Loucy (cell line): ENCODE measurements around the gene L1CAM.
"Not testable (repeated sequence)": the region's sequence is repeated elsewhere in the genome, so short reads cannot be mapped to it uniquely, and the experiment has no call there.

ENCODE experiments used
- H2AFZ ChIP-seq: fragments of 200-600 bp; sonication (generic); 2 replicates; pipeline ENCODE4 v1.6.0; 2016; ENCODE audit warnings: antibody characterized with exemption, mild to moderate bottlenecking, low read length, moderate library complexity
- H3F3A ChIP-seq: fragments of 200-600 bp; 2 replicates; pipeline ENCODE4 v1.6.0; 2016; ENCODE audit warnings: antibody characterized with exemption, low read depth, mild to moderate bottlenecking
- H3K27me3 ChIP-seq: fragments of 200-600 bp; sonication (generic); 2 replicates; pipeline ENCODE4 v1.6.1; 2014; ENCODE audit warnings: low read length, mild to moderate bottlenecking; ENCODE audit not compliant: insufficient read depth, poor library complexity, severe bottlenecking
- H3K36me3 ChIP-seq: fragments of 200-600 bp; sonication (generic); 2 replicates; pipeline ENCODE4 v1.6.1; 2016; ENCODE audit warnings: low read length; ENCODE audit not compliant: insufficient read depth
- H3K4me1 ChIP-seq: fragments of 200-600 bp; sonication (generic); 2 replicates; pipeline ENCODE4 v1.5.1; 2014; ENCODE audit warnings: low read length, mild to moderate bottlenecking; ENCODE audit not compliant: insufficient read depth, poor library complexity, severe bottlenecking
- H3K4me2 ChIP-seq: fragments of 200-600 bp; sonication (generic); 2 replicates; pipeline ENCODE4 v1.6.0; 2014; ENCODE audit warnings: antibody characterized with exemption, low read length, low read depth, mild to moderate bottlenecking; ENCODE audit not compliant: poor library complexity, severe bottlenecking
- H3K4me3 ChIP-seq: fragments of 200-600 bp; sonication (generic); 2 replicates; pipeline ENCODE4 v1.5.1; 2014; ENCODE audit warnings: low read length, mild to moderate bottlenecking, mixed read lengths; ENCODE audit not compliant: poor library complexity, severe bottlenecking
- H3K79me2 ChIP-seq: fragments of 200-600 bp; sonication (generic); 2 replicates; pipeline ENCODE4 v1.6.1; 2014; ENCODE audit warnings: low read length; ENCODE audit not compliant: insufficient read depth
- H3K9ac ChIP-seq: fragments of 200-600 bp; sonication (generic); 2 replicates; pipeline ENCODE4 v1.6.0; 2014; ENCODE audit warnings: mild to moderate bottlenecking, low read depth, low read length, moderate library complexity; ENCODE audit not compliant: poor library complexity, severe bottlenecking
- H3K9me2 ChIP-seq: fragments of 200-600 bp; sonication (generic); replicated peaks from 2 replicates; pipeline ENCODE4 v1.6.1; 2016; ENCODE audit warnings: low read depth, low read length, mixed read lengths
- H3K9me3 ChIP-seq: fragments of 200-600 bp; sonication (generic); 2 replicates; pipeline ENCODE4 v1.6.1; 2014; ENCODE audit warnings: mild to moderate bottlenecking, antibody characterized with exemption, low read length, low read depth; ENCODE audit not compliant: insufficient read depth
- H4K20me1 ChIP-seq: fragments of 200-600 bp; sonication (generic); 2 replicates; pipeline ENCODE4 v1.6.0; 2014; ENCODE audit warnings: antibody characterized with exemption, low read length, mild to moderate bottlenecking; ENCODE audit not compliant: insufficient read depth, poor library complexity, severe bottlenecking
- CTCF ChIP-seq: fragments of 200-600 bp; sonication (generic); conservative IDR thresholded peaks from 2 replicates; pipeline ENCODE4 v1.5.1; 2014; ENCODE audit warnings: mild to moderate bottlenecking, antibody characterized with exemption, low read length
- EZH2phosphoT487 ChIP-seq: fragments of 200-600 bp; IDR thresholded peaks from 2 replicates; pipeline ENCODE4 v1.6.1; 2018; ENCODE audit warnings: antibody characterized with exemption, mild to moderate bottlenecking, moderate library complexity, borderline replicate concordance

L1CAM gene

DNA sequence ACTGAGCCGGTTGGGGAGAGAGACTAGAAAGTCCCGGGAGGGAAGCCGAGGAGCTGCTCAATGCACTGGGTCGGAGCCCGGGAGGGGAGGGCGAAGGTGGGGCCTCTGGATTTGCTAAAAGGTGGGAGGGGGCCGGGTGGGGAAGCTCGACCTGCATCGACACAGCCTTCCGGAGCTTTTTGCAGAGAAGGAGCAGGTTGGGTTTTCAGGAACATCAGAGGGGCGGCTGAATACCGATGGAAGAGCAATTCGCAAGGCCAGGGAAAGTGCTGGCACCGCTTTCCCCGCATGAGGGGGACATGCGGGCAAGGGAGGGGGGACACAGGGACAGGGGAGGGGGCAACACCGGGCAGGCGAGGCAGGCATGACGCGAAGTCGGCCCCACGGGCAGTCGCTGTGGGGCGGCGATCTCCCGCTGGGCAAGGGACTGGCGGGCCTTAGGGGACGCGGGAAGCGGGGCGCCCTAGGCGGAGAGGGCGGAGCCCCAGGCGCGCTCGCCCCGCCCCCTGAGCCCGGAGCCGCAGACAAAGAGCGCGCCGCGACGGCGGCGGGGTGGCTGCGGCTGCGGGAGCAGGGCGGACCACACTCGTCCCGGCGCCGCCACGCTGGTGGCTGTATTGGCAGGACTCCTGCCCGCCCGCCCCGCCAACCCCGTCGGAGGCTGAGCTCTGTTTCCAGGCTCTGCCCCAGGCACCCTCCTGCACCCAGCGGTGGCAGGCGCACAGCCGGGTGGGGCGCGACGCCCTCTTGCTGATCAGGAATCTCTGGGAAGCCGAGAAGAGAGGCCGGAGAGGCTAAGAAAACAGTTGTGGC, 67.2 kb downstream of the L1CAM start:
- H4K20me1 ChIP-seq, result no peaks in the 10 kb centered on the region
- H3K36me3 ChIP-seq, result no peaks in the 10 kb centered on the region
- no peak overlapping the region for H3K4me3 ChIP-seq
- no peaks in the 10 kb centered on the region for H3K9me3 ChIP-seq
- H3F3A ChIP-seq, result no peaks in the 10 kb centered on the region
- H3K79me2 ChIP-seq, result no peaks in the 10 kb centered on the region
- H3K27me3 ChIP-seq, result no peaks in the 10 kb centered on the region
- H3K9me2 ChIP-seq, result no peaks in the 10 kb centered on the region
- no peak for TF ChIP-seq CTCF
- TF ChIP-seq EZH2phosphoT487, result no peak
- H3K9ac ChIP-seq, result no peak overlapping the region
- H2AFZ ChIP-seq, result no peak overlapping the region
- H3K4me1 ChIP-seq, result peaks cover 27% of the 10 kb centered on the region
- H3K4me2 ChIP-seq, result no peak overlapping the region

DNA sequence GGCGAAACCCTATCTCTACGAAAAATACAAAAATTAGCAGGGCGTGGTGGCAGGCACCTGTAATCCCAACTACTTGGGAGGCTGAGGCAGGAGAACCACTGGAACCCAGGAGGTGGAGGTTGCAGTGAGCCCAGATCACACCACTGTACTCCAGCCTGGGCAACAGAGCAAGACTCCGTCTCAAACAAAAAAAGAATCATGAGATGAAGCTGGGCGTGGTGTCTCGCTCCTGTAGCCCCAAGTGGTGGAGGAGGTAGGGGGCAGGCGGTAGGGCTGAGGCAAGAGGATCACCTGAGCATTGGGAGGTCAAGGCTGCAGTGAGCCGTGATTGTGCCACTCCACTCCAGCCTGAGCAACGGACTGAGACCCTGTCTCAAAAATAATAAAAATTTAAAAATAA, 67.9 kb downstream of the L1CAM start:
- H3K4me2 ChIP-seq, H3K4me3 ChIP-seq, H3K9me2 ChIP-seq, H3K9me3 ChIP-seq, H3K9ac ChIP-seq, H4K20me1 ChIP-seq, H3K27me3 ChIP-seq, H3F3A ChIP-seq, H3K79me2 ChIP-seq, H3K36me3 ChIP-seq, H2AFZ ChIP-seq: not testable (repeated sequence)
- H3K4me1 ChIP-seq, result peaks cover 24% of the 10 kb centered on the region

GRCh38 chrX:153816831-153817690, 68.9 kb downstream of the L1CAM start:
- Histone ChIP-seq H3K27me3 (no peaks in the 10 kb centered on the region), H3K36me3 (no peaks in the 10 kb centered on the region), H3F3A (no peaks in the 10 kb centered on the region), H3K4me1 (peaks cover 18% of the 10 kb centered on the region), H4K20me1 (no peaks in the 10 kb centered on the region), H2AFZ (no peak overlapping the region), H3K9me2 (no peaks in the 10 kb centered on the region), H3K4me3 (no peak overlapping the region), H3K9me3 (no peaks in the 10 kb centered on the region), H3K79me2 (no peaks in the 10 kb centered on the region), H3K4me2 (no peak overlapping the region), H3K9ac (no peak overlapping the region)
- TF ChIP-seq CTCF (no peak), EZH2phosphoT487 (no peak)
